Measurements from ENCODE around the gene GNG7.

- no peak for TF ChIP-seq POLR2A (IDR thresholded peaks at IDR 0.05; ENCODE audit: low read depth, low read length)
- TF ChIP-seq POLR2AphosphoS5 (IDR thresholded peaks at IDR 0.05; ENCODE audit: low read depth, low read length) = no peak
- no peak for TF ChIP-seq PAX5 (IDR thresholded peaks at IDR 0.05; ENCODE audit: insufficient read depth, low read length, severe bottlenecking)
- no peak for TF ChIP-seq SPI1 (IDR thresholded peaks at IDR 0.05; ENCODE audit: low read depth, low read length)
- no peak for TF ChIP-seq TAF1 (IDR thresholded peaks at IDR 0.05; ENCODE audit: low read depth, low read length)
- no peak for TF ChIP-seq POU2F2 (IDR thresholded peaks at IDR 0.05; ENCODE audit: low read depth, low read length)
These were observed 19.0 kb downstream of the GNG7 start for GRCh38 chr19:2683430-2684003.

All from GM12891 (cell line).